Measurements from ENCODE around the gene MMADHC. TPM values are rescaled to one million over a fixed set of nuclear protein-coding genes. Genes with fewer than 3 reads are reported as not detected.

Gene MMADHC
- 150 TPM for total RNA-seq

- Histone ChIP-seq H3K9ac (ENCODE audit: low read depth in 1 of 3, low read length in 3 of 3) (peak within 1 kb of the TSS; percentile 98 to 99 (median 99)), H3K36me3 (ENCODE audit: control insufficient read depth in 3 of 3, insufficient read depth in 3 of 3, low read length in 3 of 3) (peaks cover 3 to 5% (median 3%) of the 10 kb centered on the region in 3 donors), H3K4me3 (ENCODE audit: low read length in 3 of 3) (peak within 1 kb of the TSS; percentile 95 to 100 (median 99)), H3K27me3 (ENCODE audit: control insufficient read depth in 3 of 3, insufficient read depth in 3 of 3, low read length in 3 of 3) (no peaks in the 10 kb centered on the region), H3K9me3 (ENCODE audit: control insufficient read depth in 3 of 3, low read length in 3 of 3) (no peaks in the 10 kb centered on the region), H3K27ac (ENCODE audit: low read depth, low read length) (peak within 1 kb of the TSS; percentile 99), H3K4me1 (ENCODE audit: control insufficient read depth in 3 of 3, insufficient read depth in 3 of 3, low read length in 3 of 3) (peaks cover 0 to 28% (median 5%) of the 10 kb centered on the region in 3 donors)
Observed at GRCh38 chr2:149587220-149587949, at the start of gene MMADHC. MMADHC (minus strand) TSS chr2:149587775; CDS start chr2:149587097, 678 bp downstream.

DNA sequence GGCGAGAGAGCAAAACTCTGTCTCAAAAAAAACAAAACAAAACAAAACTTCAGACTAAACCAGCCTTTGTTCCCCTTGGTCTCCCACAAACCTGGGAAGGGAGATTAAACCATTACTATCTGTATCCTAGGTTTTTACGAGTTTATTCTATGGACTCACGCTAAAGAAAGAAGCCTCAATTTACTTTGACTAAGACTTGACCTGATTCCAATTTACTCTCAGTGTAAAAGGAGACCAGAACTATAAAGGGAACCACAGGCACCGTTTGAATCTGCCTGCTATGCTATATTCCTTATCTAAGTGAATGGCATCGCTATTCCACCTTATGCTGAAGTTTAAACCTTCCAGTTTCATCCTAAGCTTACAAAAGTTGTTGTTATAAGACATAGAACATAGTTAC is 46.5 kb upstream of the MMADHC start:
- Histone ChIP-seq H3K4me3 (ENCODE audit: low read length in 3 of 3) (no peak overlapping the region), H3K27ac (ENCODE audit: low read depth, low read length) (no peak overlapping the region), H3K4me1 (ENCODE audit: control insufficient read depth in 3 of 3, insufficient read depth in 3 of 3, low read length in 3 of 3) (no peaks in the 10 kb centered on the region), H3K9me3 (ENCODE audit: control insufficient read depth in 3 of 3, low read length in 3 of 3) (no peaks in the 10 kb centered on the region), H3K27me3 (ENCODE audit: control insufficient read depth in 3 of 3, insufficient read depth in 3 of 3, low read length in 3 of 3) (no peaks in the 10 kb centered on the region), H3K36me3 (ENCODE audit: control insufficient read depth in 3 of 3, insufficient read depth in 3 of 3, low read length in 3 of 3) (no peaks in the 10 kb centered on the region), H3K9ac (ENCODE audit: low read depth in 1 of 3, low read length in 3 of 3) (no peak overlapping the region)

DNA sequence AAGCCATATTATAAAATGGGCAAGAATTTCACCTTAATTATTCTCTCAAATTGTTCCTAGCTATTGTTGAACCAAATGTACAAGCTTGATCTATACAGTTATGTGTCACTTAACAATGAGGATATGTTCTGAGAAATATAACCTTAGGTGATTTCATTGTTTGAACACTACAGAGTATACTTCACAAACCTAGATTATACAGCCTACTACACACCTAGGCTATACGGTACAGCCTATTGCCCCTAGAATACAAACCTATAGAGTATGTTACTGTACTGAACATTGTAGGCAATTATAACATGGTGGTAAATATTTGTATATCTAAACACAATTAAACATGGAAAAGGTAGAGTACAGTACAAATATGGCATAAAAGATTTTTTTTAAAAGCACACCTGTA is 42.9 kb upstream of the MMADHC start:
- Histone ChIP-seq H3K27me3 (ENCODE audit: control insufficient read depth in 3 of 3, insufficient read depth in 3 of 3, low read length in 3 of 3) (no peaks in the 10 kb centered on the region), H3K27ac (ENCODE audit: low read depth, low read length) (no peak overlapping the region), H3K4me1 (ENCODE audit: control insufficient read depth in 3 of 3, insufficient read depth in 3 of 3, low read length in 3 of 3) (no peaks in the 10 kb centered on the region), H3K36me3 (ENCODE audit: control insufficient read depth in 3 of 3, insufficient read depth in 3 of 3, low read length in 3 of 3) (no peaks in the 10 kb centered on the region), H3K9me3 (ENCODE audit: control insufficient read depth in 3 of 3, low read length in 3 of 3) (no peaks in the 10 kb centered on the region), H3K9ac (ENCODE audit: low read depth in 1 of 3, low read length in 3 of 3) (no peak overlapping the region), H3K4me3 (ENCODE audit: low read length in 3 of 3) (no peak overlapping the region)

GRCh38 chr2:149629026-149629425 is 41.5 kb upstream of the MMADHC start:
- Histone ChIP-seq H3K36me3 (ENCODE audit: control insufficient read depth in 3 of 3, insufficient read depth in 3 of 3, low read length in 3 of 3) (no peaks in the 10 kb centered on the region), H3K27ac (ENCODE audit: low read depth, low read length) (no peak overlapping the region), H3K4me3 (ENCODE audit: low read length in 3 of 3) (no peak overlapping the region), H3K27me3 (ENCODE audit: control insufficient read depth in 3 of 3, insufficient read depth in 3 of 3, low read length in 3 of 3) (no peaks in the 10 kb centered on the region), H3K9me3 (ENCODE audit: control insufficient read depth in 3 of 3, low read length in 3 of 3) (no peaks in the 10 kb centered on the region), H3K4me1 (ENCODE audit: control insufficient read depth in 3 of 3, insufficient read depth in 3 of 3, low read length in 3 of 3) (no peaks in the 10 kb centered on the region), H3K9ac (ENCODE audit: low read depth in 1 of 3, low read length in 3 of 3) (no peak overlapping the region)

GRCh38 chr2:149627111-149627801 is 39.7 kb upstream of the MMADHC start:
- no peaks in the 10 kb centered on the region for H3K9me3 ChIP-seq (ENCODE audit: control insufficient read depth in 3 of 3, low read length in 3 of 3)
- H3K4me1 ChIP-seq (ENCODE audit: control insufficient read depth in 3 of 3, insufficient read depth in 3 of 3, low read length in 3 of 3) = no peaks in the 10 kb centered on the region
- H3K9ac ChIP-seq (ENCODE audit: low read depth in 1 of 3, low read length in 3 of 3) = no peak overlapping the region
- no peak overlapping the region for H3K4me3 ChIP-seq (ENCODE audit: low read length in 3 of 3)
- H3K36me3 ChIP-seq (ENCODE audit: control insufficient read depth in 3 of 3, insufficient read depth in 3 of 3, low read length in 3 of 3) = no peaks in the 10 kb centered on the region
- H3K27ac ChIP-seq (ENCODE audit: low read depth, low read length) = no peak overlapping the region
- no peaks in the 10 kb centered on the region for H3K27me3 ChIP-seq (ENCODE audit: control insufficient read depth in 3 of 3, insufficient read depth in 3 of 3, low read length in 3 of 3)

DNA sequence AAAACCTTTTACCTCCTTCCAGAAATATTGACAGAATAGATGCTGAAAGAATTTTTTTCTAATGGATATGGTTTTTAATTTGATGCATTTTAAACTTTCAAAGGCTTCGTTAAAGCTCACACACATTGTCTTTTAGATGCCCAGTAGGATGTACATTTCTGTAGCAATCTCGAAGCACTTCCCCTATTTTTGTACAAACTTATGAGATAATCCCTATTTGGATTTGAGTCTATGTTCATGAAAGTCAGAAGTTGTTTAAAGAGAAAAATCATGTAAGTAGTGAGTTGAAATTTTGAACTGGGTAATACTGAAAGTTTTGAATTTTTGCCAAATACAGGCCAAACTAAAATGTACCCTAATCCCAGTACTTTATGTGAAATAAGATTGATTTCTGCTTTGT is 38.1 kb upstream of the MMADHC start:
- H3K36me3 ChIP-seq (ENCODE audit: control insufficient read depth in 3 of 3, insufficient read depth in 3 of 3, low read length in 3 of 3) = no peaks in the 10 kb centered on the region
- no peaks in the 10 kb centered on the region for H3K4me1 ChIP-seq (ENCODE audit: control insufficient read depth in 3 of 3, insufficient read depth in 3 of 3, low read length in 3 of 3)
- no peaks in the 10 kb centered on the region for H3K27me3 ChIP-seq (ENCODE audit: control insufficient read depth in 3 of 3, insufficient read depth in 3 of 3, low read length in 3 of 3)
- H3K4me3 ChIP-seq (ENCODE audit: low read length in 3 of 3) = no peak overlapping the region
- H3K9me3 ChIP-seq (ENCODE audit: control insufficient read depth in 3 of 3, low read length in 3 of 3) = no peaks in the 10 kb centered on the region
- no peak overlapping the region for H3K9ac ChIP-seq (ENCODE audit: low read depth in 1 of 3, low read length in 3 of 3)
- no peak overlapping the region for H3K27ac ChIP-seq (ENCODE audit: low read depth, low read length)

DNA sequence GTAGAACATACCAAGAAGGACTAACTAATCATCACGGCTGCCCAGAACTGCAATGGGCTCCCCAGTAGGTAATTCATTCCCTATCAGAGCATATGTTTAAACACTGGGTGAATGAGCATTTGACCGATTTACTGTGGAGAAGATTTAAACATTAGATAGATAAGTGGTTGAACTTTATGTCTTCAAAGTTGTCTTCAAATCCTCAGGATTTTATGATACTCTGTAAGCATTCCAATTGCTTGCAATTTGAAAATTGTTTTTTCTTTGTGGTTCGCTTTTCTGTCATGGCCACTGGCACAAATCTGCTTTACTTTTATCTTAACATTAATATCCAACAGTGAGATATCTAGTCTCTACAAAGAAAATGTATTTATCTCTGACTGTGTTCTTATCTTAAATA is 37.7 kb upstream of the MMADHC start:
- no peaks in the 10 kb centered on the region for H3K27me3 ChIP-seq (ENCODE audit: control insufficient read depth in 3 of 3, insufficient read depth in 3 of 3, low read length in 3 of 3)

DNA sequence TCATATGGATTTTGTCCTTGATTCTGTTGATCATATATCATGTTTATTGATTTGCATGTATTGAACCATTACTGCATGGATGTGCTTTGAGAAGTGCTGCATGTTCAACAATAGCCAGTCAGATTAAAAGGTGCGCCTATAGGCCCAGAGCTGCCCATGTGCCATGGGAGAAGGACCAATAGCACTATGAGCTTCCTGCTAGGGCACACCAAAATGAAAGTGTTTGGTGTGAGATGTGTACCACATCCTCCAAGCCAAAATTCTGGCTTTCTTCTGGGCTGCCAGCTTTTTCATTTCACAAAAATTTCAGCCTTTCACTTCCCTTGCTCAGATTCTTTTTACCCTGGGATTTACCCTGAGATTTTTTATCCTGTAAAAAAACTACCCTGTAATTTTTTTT is 34.8 kb upstream of the MMADHC start:
- no peak overlapping the region for H3K27ac ChIP-seq (ENCODE audit: low read depth, low read length)
- H3K4me1 ChIP-seq (ENCODE audit: control insufficient read depth in 3 of 3, insufficient read depth in 3 of 3, low read length in 3 of 3) = no peaks in the 10 kb centered on the region
- no peak overlapping the region for H3K4me3 ChIP-seq (ENCODE audit: low read length in 3 of 3)
- no peaks in the 10 kb centered on the region for H3K9me3 ChIP-seq (ENCODE audit: control insufficient read depth in 3 of 3, low read length in 3 of 3)
- H3K36me3 ChIP-seq (ENCODE audit: control insufficient read depth in 3 of 3, insufficient read depth in 3 of 3, low read length in 3 of 3) = no peaks in the 10 kb centered on the region
- no peaks in the 10 kb centered on the region for H3K27me3 ChIP-seq (ENCODE audit: control insufficient read depth in 3 of 3, insufficient read depth in 3 of 3, low read length in 3 of 3)
- H3K9ac ChIP-seq (ENCODE audit: low read depth in 1 of 3, low read length in 3 of 3) = no peak overlapping the region

More for the DNA sequence above, 37.7 kb upstream of the MMADHC start:
- Histone ChIP-seq H3K9me3 (ENCODE audit: control insufficient read depth in 3 of 3, low read length in 3 of 3) (no peaks in the 10 kb centered on the region), H3K36me3 (ENCODE audit: control insufficient read depth in 3 of 3, insufficient read depth in 3 of 3, low read length in 3 of 3) (no peaks in the 10 kb centered on the region), H3K4me1 (ENCODE audit: control insufficient read depth in 3 of 3, insufficient read depth in 3 of 3, low read length in 3 of 3) (no peaks in the 10 kb centered on the region), H3K27ac (ENCODE audit: low read depth, low read length) (no peak overlapping the region), H3K9ac (ENCODE audit: low read depth in 1 of 3, low read length in 3 of 3) (no peak overlapping the region), H3K4me3 (ENCODE audit: low read length in 3 of 3) (no peak overlapping the region)

GRCh38 chr2:149617476-149617875 is 29.9 kb upstream of the MMADHC start:
- no peaks in the 10 kb centered on the region for H3K27me3 ChIP-seq (ENCODE audit: control insufficient read depth in 3 of 3, insufficient read depth in 3 of 3, low read length in 3 of 3)

DNA sequence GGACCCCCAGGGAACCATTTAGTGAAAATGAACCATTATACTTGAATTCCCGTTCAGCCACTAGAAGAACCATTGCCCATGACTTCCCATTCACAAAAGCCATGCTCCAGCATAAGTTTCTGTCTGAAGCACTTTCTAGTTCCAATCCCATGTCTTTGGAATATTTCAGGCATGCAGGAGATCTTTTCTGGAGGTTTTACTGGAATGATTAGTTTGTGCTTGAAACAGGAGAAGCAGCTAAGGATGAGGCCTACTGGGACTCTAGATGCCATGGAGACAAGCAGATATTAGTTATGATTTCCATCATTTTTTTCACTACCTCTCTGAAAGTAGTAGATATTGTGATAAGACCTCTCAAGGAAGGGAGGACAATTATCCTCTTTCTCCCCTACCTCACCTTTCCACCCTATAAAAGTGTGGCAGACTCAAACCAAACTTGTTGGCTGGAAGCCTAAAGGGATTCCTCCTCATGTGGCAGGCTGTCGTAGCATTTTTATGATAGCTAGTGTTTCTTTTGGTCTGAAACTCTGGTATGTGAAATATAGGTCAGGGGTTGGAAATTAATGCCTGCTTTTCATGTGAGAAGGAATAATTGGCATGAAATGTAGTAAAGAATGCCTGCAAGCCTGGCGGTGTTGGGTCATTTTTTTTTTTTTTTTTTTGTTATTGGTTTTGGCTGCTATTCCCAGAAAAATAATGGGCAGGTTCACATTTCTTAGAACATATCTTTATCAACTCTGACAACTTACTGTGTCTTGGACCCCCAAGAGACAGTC is 29.3 kb upstream of the MMADHC start:
- Histone ChIP-seq H3K4me3 (ENCODE audit: low read length in 3 of 3) (no peak overlapping the region), H3K4me1 (ENCODE audit: control insufficient read depth in 3 of 3, insufficient read depth in 3 of 3, low read length in 3 of 3) (no peaks in the 10 kb centered on the region), H3K9ac (ENCODE audit: low read depth in 1 of 3, low read length in 3 of 3) (no peak overlapping the region), H3K9me3 (ENCODE audit: control insufficient read depth in 3 of 3, low read length in 3 of 3) (no peaks in the 10 kb centered on the region), H3K36me3 (ENCODE audit: control insufficient read depth in 3 of 3, insufficient read depth in 3 of 3, low read length in 3 of 3) (no peaks in the 10 kb centered on the region), H3K27me3 (ENCODE audit: control insufficient read depth in 3 of 3, insufficient read depth in 3 of 3, low read length in 3 of 3) (no peaks in the 10 kb centered on the region), H3K27ac (ENCODE audit: low read depth, low read length) (no peak overlapping the region)

More at GRCh38 chr2:149617476-149617875, 29.9 kb upstream of the MMADHC start:
- Histone ChIP-seq H3K36me3 (ENCODE audit: control insufficient read depth in 3 of 3, insufficient read depth in 3 of 3, low read length in 3 of 3) (no peaks in the 10 kb centered on the region), H3K27ac (ENCODE audit: low read depth, low read length) (no peak overlapping the region), H3K9ac (ENCODE audit: low read depth in 1 of 3, low read length in 3 of 3) (no peak overlapping the region), H3K4me3 (ENCODE audit: low read length in 3 of 3) (no peak overlapping the region), H3K4me1 (ENCODE audit: control insufficient read depth in 3 of 3, insufficient read depth in 3 of 3, low read length in 3 of 3) (no peaks in the 10 kb centered on the region), H3K9me3 (ENCODE audit: control insufficient read depth in 3 of 3, low read length in 3 of 3) (no peaks in the 10 kb centered on the region)
